Esophagus squamous epithelium (tissue), 4 donors: Measurements from ENCODE around the gene TRABD2B.

Experiments
- POLR2A ChIP-seq, 4 donors: fragments of 450-650 bp; IDR thresholded peaks; one replicate each; pipeline ENCODE4 v1.6.1; 2017; ENCODE audit warnings: antibody characterized with exemption in 4 of 4, mild to moderate bottlenecking in 4 of 4, moderate library complexity in 3 of 4
- TF ChIP-seq, protein P1 (sequence below), 6 experiments: fragments of 450-650 bp in 4 of 6; fragments of 200-600 bp in 2 of 6; sonication (generic) in 2 of 6; IDR thresholded peaks; one replicate each; pipeline ENCODE4 v1.5.1; 2016 to 2019; ENCODE audit warnings: antibody characterized with exemption in 6 of 6, mild to moderate bottlenecking in 4 of 6, moderate library complexity in 4 of 6

- TF ChIP-seq POLR2A (IDR thresholded peaks at IDR 0.05), result no peak
- TF ChIP-seq, protein P1, sequence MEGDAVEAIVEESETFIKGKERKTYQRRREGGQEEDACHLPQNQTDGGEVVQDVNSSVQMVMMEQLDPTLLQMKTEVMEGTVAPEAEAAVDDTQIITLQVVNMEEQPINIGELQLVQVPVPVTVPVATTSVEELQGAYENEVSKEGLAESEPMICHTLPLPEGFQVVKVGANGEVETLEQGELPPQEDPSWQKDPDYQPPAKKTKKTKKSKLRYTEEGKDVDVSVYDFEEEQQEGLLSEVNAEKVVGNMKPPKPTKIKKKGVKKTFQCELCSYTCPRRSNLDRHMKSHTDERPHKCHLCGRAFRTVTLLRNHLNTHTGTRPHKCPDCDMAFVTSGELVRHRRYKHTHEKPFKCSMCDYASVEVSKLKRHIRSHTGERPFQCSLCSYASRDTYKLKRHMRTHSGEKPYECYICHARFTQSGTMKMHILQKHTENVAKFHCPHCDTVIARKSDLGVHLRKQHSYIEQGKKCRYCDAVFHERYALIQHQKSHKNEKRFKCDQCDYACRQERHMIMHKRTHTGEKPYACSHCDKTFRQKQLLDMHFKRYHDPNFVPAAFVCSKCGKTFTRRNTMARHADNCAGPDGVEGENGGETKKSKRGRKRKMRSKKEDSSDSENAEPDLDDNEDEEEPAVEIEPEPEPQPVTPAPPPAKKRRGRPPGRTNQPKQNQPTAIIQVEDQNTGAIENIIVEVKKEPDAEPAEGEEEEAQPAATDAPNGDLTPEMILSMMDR (IDR thresholded peaks at IDR 0.05), result no peak
These were observed 267.5 kb downstream of the TRABD2B start for GRCh38 chr1:47729685-47730084.
